GM12891 (cell line): Measurements from ENCODE around the gene TPCN2.

Experiments
- DNase-seq: peaks from one replicate; pipeline ENCODE4 v3.0.0; 2011; ENCODE audit warnings: low spot score; ENCODE audit not compliant: insufficient read length
- FAIRE-seq: peaks from 2 replicates; lab custom pipeline; 2011; peaks lifted over from hg19 to GRCh38; lab: Jason Lieb, UNC
- PAX5 ChIP-seq: IDR thresholded peaks from 2 replicates; pipeline ENCODE4 v1.6.1; 2011; ENCODE audit warnings: low read length, moderate library complexity, mild to moderate bottlenecking; ENCODE audit not compliant: insufficient read depth, severe bottlenecking
- POLR2A ChIP-seq: IDR thresholded peaks from 2 replicates; pipeline ENCODE4 v1.6.1; 2011; ENCODE audit warnings: low read depth, low read length, control low read depth
- POLR2AphosphoS5 ChIP-seq: IDR thresholded peaks from 2 replicates; pipeline ENCODE4 v1.6.1; 2011; ENCODE audit warnings: low read depth, low read length, control low read depth
- POU2F2 ChIP-seq: IDR thresholded peaks from 2 replicates; pipeline ENCODE4 v1.6.1; 2011; ENCODE audit warnings: low read depth, mild to moderate bottlenecking, control low read depth, low read length, moderate library complexity
- SPI1 ChIP-seq: IDR thresholded peaks from 2 replicates; pipeline ENCODE4 v1.6.1; 2011; ENCODE audit warnings: low read depth, low read length, control low read depth
- TAF1 ChIP-seq: IDR thresholded peaks from 2 replicates; pipeline ENCODE4 v1.6.1; 2011; ENCODE audit warnings: low read depth, low read length, control low read depth

TPCN2 gene

GRCh38 chr11:69010964-69011623, 37.6 kb upstream of the TPCN2 start:
- FAIRE-seq = no peak
- peak; percentile 70 for DNase-seq
- no peak for TF ChIP-seq PAX5

GRCh38 chr11:69011624-69012091, 37.1 kb upstream of the TPCN2 start:
- no peak for TF ChIP-seq POU2F2
- no peak for TF ChIP-seq PAX5
- no peak for TF ChIP-seq TAF1
- TF ChIP-seq SPI1 = no peak
- no peak for TF ChIP-seq POLR2AphosphoS5
- TF ChIP-seq POLR2A = no peak
- DNase-seq (no peak), FAIRE-seq (no peak)

- no peak for TF ChIP-seq SPI1
- no peak for TF ChIP-seq TAF1
- TF ChIP-seq POU2F2 = no peak
- TF ChIP-seq POLR2A = no peak
- TF ChIP-seq POLR2AphosphoS5 = no peak
- no peak for TF ChIP-seq PAX5
- FAIRE-seq (no peak), DNase-seq (no peak)
These were observed 36.4 kb upstream of the TPCN2 start for GRCh38 chr11:69012092-69013008.

GRCh38 chr11:69013009-69013951, 35.5 kb upstream of the TPCN2 start, which contains the start of gene MRGPRF:
TSS of gene MRGPRF (minus strand) at chr11:69013246. CDS start at chr11:69009901, 3,345 bp downstream.
- TF ChIP-seq TAF1 = no peak
- no peak for DNase-seq
- FAIRE-seq = no peak

GRCh38 chr11:69014084-69014851, 34.5 kb upstream of the TPCN2 start:
- DNase-seq (no peak), FAIRE-seq (no peak)
- TF ChIP-seq SPI1 (no peak), POLR2A (no peak), POLR2AphosphoS5 (no peak), POU2F2 (no peak), TAF1 (no peak), PAX5 (no peak)

GRCh38 chr11:69014898-69015549, 33.7 kb upstream of the TPCN2 start:
- no peak for TF ChIP-seq POLR2AphosphoS5
- no peak for TF ChIP-seq POLR2A
- TF ChIP-seq POU2F2 = no peak
- no peak for TF ChIP-seq TAF1
- TF ChIP-seq PAX5 = no peak
- TF ChIP-seq SPI1 = no peak
- no peak for DNase-seq
- no peak for FAIRE-seq

- FAIRE-seq (no peak), DNase-seq (no peak)
- no peak for TF ChIP-seq POLR2A
- no peak for TF ChIP-seq POU2F2
- TF ChIP-seq PAX5 = no peak
- TF ChIP-seq TAF1 = no peak
- no peak for TF ChIP-seq SPI1
- no peak for TF ChIP-seq POLR2AphosphoS5
These were observed 30.8 kb upstream of the TPCN2 start for GRCh38 chr11:69017951-69018350.

GRCh38 chr11:69018924-69019323, 29.8 kb upstream of the TPCN2 start:
- DNase-seq = no peak
- no peak for TF ChIP-seq POU2F2
- no peak for TF ChIP-seq POLR2A
- FAIRE-seq = no peak
